HUES6 (cell line): ENCODE data around the gene KCNJ12.
"Not testable (repeated sequence)": the region's sequence is repeated elsewhere in the genome, so short reads cannot be mapped to it uniquely, and the experiment has no call there.

Source experiments
- H3K27ac ChIP-seq: 2 replicates; pipeline ENCODE4 v1.7.0; 2013; ENCODE audit warnings: low read depth, mild to moderate bottlenecking, low read length, inconsistent platforms
- H3K27me3 ChIP-seq: 2 replicates; pipeline ENCODE4 v1.6.1; 2013; ENCODE audit warnings: low read length; ENCODE audit not compliant: control insufficient read depth, insufficient read depth
- H3K36me3 ChIP-seq: 2 replicates; pipeline ENCODE4 v1.6.1; 2013; ENCODE audit warnings: low read length; ENCODE audit not compliant: control insufficient read depth, insufficient read depth
- H3K4me1 ChIP-seq: 2 replicates; pipeline ENCODE4 v1.6.1; 2013; ENCODE audit warnings: low read length; ENCODE audit not compliant: control insufficient read depth, insufficient read depth
- H3K4me3 ChIP-seq: 2 replicates; pipeline ENCODE4 v1.5.1; 2013; ENCODE audit warnings: low read depth, low read length
- H3K9ac ChIP-seq: one replicate; pipeline ENCODE4 v1.6.1; 2013; ENCODE audit warnings: mild to moderate bottlenecking, low read length
- H3K9me3 ChIP-seq: 2 replicates; pipeline ENCODE4 v1.6.1; 2013; ENCODE audit warnings: low read depth, low read length; ENCODE audit not compliant: control insufficient read depth, insufficient read depth

The KCNJ12 gene

GRCh38 chr17:21341925-21342540 lies 34.1 kb upstream of the KCNJ12 start:
- H3K36me3 ChIP-seq, H3K27ac ChIP-seq, H3K9me3 ChIP-seq, H3K27me3 ChIP-seq, H3K4me1 ChIP-seq, H3K9ac ChIP-seq, H3K4me3 ChIP-seq: not testable (repeated sequence)

- not testable (repeated sequence) for H3K4me3 ChIP-seq, H3K4me1 ChIP-seq, H3K9me3 ChIP-seq, H3K27me3 ChIP-seq, H3K27ac ChIP-seq, H3K36me3 ChIP-seq, H3K9ac ChIP-seq
These were observed 32.9 kb upstream of the KCNJ12 start for GRCh38 chr17:21343061-21343949.

GRCh38 chr17:21344801-21345200 lies 31.4 kb upstream of the KCNJ12 start:
- H3K36me3 ChIP-seq, H3K9me3 ChIP-seq, H3K9ac ChIP-seq, H3K27ac ChIP-seq, H3K27me3 ChIP-seq, H3K4me3 ChIP-seq, H3K4me1 ChIP-seq: not testable (repeated sequence)

- Histone ChIP-seq H3K27me3 (no peaks in the 10 kb centered on the region), H3K27ac (no peak overlapping the region), H3K4me1 (no peaks in the 10 kb centered on the region), H3K9me3 (no peaks in the 10 kb centered on the region; the same call in 1 of the 2 replicates), H3K36me3 (no peaks in the 10 kb centered on the region), H3K4me3 (no peak overlapping the region), H3K9ac (no peak overlapping the region)
These were observed 30.9 kb upstream of the KCNJ12 start for GRCh38 chr17:21345236-21345635.

- not testable (repeated sequence) for H3K9me3 ChIP-seq, H3K36me3 ChIP-seq, H3K9ac ChIP-seq, H3K27ac ChIP-seq, H3K4me3 ChIP-seq, H3K4me1 ChIP-seq, H3K27me3 ChIP-seq
These were observed 30.1 kb upstream of the KCNJ12 start for GRCh38 chr17:21346107-21346506.

GRCh38 chr17:21346651-21347250 lies 29.4 kb upstream of the KCNJ12 start:
- H3K36me3 ChIP-seq, H3K4me3 ChIP-seq, H3K27me3 ChIP-seq, H3K27ac ChIP-seq, H3K9ac ChIP-seq, H3K9me3 ChIP-seq, H3K4me1 ChIP-seq: not testable (repeated sequence)

GRCh38 chr17:21347660-21348059 lies 28.5 kb upstream of the KCNJ12 start:
- H3K4me3 ChIP-seq, H3K36me3 ChIP-seq, H3K9ac ChIP-seq, H3K27ac ChIP-seq, H3K27me3 ChIP-seq, H3K9me3 ChIP-seq, H3K4me1 ChIP-seq: not testable (repeated sequence)

- not testable (repeated sequence) for H3K36me3 ChIP-seq, H3K9ac ChIP-seq, H3K27me3 ChIP-seq, H3K9me3 ChIP-seq, H3K27ac ChIP-seq, H3K4me1 ChIP-seq, H3K4me3 ChIP-seq
These were observed 27.9 kb upstream of the KCNJ12 start for GRCh38 chr17:21348081-21348925.

- not testable (repeated sequence) for H3K4me1 ChIP-seq, H3K9me3 ChIP-seq, H3K27me3 ChIP-seq, H3K4me3 ChIP-seq, H3K27ac ChIP-seq, H3K36me3 ChIP-seq, H3K9ac ChIP-seq
These were observed 27.3 kb upstream of the KCNJ12 start for GRCh38 chr17:21348926-21349261.

GRCh38 chr17:21349358-21350050 lies 26.7 kb upstream of the KCNJ12 start:
- peaks cover 10% of the 10 kb centered on the region; the same call in 1 of the 2 replicates for H3K27me3 ChIP-seq
- not testable (repeated sequence) for H3K27ac ChIP-seq, H3K4me1 ChIP-seq, H3K36me3 ChIP-seq, H3K4me3 ChIP-seq, H3K9ac ChIP-seq, H3K9me3 ChIP-seq
